Measurements from ENCODE around the gene SERPINB4.
"Not testable (repeated sequence)": the region's sequence is repeated elsewhere in the genome, so short reads cannot be mapped to it uniquely, and the experiment has no call there.

The SERPINB4 gene

DNA sequence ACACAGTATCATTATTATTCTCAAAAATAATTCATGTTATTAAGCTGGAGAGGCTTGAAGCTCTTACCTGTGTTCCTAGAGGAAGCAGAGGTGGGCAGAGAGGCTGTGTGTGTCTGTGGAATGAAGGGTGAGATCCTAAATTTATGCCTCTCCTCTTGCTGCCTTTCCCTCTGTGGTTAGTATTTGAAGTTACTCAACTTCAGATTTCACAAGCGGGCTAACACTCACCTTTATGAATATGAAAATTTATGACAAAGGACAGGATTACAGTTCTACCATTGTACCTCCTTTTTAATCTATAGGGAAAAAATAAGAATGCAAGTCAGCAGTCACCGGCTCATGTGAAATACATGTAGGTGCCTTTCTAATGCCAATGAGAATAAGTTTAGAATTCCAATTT is at the start of gene SERPINB4:
TSS of gene SERPINB4 (minus strand) at position 115 of the 400 bp plus-strand sequence. CDS start 679 bp downstream, outside the sequence.
- not testable (repeated sequence) for DNase-seq (ENCODE audit: insufficient read length, low spot score); FAIRE-seq

DNA sequence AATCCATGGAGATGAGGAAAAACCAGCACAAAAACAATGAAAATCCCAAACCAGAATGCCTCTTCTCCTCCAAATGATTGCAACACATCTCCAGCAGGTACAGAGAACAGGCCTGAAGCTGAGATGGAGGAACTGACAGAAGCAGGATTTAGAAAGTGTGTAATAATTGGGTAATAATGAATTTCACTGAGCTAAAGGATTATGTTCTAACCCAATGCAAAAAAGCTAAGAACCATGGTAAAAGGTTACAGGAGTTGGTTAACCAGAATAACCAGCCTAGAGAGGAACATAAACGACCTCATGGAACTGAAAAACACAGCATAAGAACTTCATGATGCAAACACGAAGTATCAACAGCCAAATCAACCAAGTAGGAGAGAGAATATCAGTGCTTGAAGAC is 45.0 kb upstream of the SERPINB4 start:
- FAIRE-seq, result peak; percentile 46
- DNase-seq (ENCODE audit: insufficient read length, low spot score), result no peak
- TF ChIP-seq, protein P1, sequence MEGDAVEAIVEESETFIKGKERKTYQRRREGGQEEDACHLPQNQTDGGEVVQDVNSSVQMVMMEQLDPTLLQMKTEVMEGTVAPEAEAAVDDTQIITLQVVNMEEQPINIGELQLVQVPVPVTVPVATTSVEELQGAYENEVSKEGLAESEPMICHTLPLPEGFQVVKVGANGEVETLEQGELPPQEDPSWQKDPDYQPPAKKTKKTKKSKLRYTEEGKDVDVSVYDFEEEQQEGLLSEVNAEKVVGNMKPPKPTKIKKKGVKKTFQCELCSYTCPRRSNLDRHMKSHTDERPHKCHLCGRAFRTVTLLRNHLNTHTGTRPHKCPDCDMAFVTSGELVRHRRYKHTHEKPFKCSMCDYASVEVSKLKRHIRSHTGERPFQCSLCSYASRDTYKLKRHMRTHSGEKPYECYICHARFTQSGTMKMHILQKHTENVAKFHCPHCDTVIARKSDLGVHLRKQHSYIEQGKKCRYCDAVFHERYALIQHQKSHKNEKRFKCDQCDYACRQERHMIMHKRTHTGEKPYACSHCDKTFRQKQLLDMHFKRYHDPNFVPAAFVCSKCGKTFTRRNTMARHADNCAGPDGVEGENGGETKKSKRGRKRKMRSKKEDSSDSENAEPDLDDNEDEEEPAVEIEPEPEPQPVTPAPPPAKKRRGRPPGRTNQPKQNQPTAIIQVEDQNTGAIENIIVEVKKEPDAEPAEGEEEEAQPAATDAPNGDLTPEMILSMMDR (IDR thresholded peaks at IDR 0.05; ENCODE audit: insufficient read depth, missing control alignments), result no peak

- DNase-seq (ENCODE audit: insufficient read length, low spot score), result no peak
- TF ChIP-seq, protein P1 (IDR thresholded peaks at IDR 0.05; ENCODE audit: insufficient read depth, missing control alignments), result no peak
- peak; percentile 87 for FAIRE-seq
Observed at GRCh38 chr18:63686871-63687270, 42.8 kb upstream of the SERPINB4 start.

DNA sequence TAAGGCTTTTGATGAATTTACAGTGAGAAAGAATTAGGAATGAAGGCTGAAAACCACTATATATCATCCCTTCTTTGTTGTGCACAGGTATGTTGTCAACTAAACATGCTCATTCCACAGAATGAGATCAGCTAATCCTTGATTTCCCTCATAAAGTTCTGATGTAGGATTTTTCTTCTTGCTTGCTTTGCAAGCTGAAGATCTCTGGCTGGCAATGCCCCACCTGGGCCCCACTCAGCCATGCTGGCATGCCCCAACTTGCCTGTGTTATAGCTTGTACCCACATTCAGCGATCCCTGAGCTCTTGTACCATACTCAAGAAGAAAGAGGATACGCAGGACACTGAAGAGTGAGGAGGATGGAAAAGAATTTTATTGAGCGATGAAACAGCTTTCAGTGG is 40.7 kb upstream of the SERPINB4 start:
- DNase-seq (ENCODE audit: insufficient read length, low spot score) (no peak), FAIRE-seq (no peak)
- TF ChIP-seq, protein P1 (IDR thresholded peaks at IDR 0.05; ENCODE audit: insufficient read depth, missing control alignments), result no peak

- TF ChIP-seq, protein P1 (IDR thresholded peaks at IDR 0.05; ENCODE audit: insufficient read depth, missing control alignments), result no peak
- FAIRE-seq, result no peak
- no peak for DNase-seq (ENCODE audit: insufficient read length, low spot score)
Observed at GRCh38 chr18:63683890-63684289, 39.8 kb upstream of the SERPINB4 start.

DNA sequence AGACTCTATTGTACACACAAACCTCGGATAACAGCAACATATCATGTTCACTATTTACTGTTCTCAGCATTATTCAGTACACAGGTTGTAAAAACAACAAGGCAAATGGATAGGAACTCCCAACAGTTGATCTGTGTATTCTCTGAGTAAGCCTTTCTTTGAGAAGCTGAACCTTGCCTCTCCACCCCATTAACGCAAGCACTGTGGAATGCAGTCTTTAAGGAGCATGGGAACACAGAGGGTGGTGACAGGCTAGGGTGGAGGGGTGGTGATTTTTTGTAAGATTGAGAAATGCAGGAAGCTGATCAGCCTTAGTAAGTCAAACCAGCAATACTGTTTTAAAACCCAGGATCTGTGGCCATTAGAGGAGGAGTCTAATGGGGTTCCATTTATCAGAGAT is 39.1 kb upstream of the SERPINB4 start:
- TF ChIP-seq, protein P1 (IDR thresholded peaks at IDR 0.05; ENCODE audit: insufficient read depth, missing control alignments), result no peak
- FAIRE-seq, result peak; percentile 78
- DNase-seq (ENCODE audit: insufficient read length, low spot score), result no peak

DNA sequence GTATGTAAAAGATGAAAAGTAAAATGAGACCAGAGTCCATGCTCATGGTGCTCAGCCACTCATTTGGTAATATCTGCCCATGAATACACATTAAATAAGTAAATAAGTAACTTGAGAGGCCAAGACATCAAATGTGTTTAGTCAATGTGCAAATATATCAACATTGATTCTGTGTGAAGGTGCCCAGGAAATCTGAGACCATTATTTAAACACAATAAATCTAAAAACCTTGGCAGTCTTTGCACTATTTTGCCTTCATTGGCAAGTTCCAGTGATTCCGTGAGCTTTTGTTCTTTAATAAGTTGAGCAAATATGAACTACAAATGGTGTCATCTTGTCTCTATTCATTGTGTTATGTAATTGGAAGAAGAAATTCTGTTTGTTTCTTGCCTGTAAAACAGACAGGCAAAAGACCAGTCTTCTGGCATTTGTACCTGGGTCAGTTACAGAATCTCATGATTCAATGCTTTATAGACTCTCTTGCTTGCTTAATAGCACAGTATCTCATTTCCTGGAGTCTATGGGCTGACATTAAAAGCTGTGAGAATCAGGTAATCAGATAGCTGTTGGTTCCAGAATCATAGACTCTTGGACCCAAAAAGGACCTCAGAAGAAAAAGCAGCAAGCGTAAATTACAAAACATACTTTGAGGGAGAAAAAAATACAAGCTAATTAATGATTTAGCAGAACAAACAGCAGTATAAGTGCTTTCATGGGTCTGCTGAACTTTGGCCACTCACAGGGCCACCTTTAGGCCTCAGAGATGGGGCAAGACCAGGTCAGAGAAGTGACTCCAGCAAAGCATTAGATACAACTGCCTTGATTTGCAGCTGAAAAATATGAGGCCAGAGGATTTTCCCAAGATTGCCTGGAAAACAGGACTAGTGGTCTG is 37.6 kb upstream of the SERPINB4 start:
- DNase-seq (ENCODE audit: insufficient read length, low spot score) (no peak), FAIRE-seq (no peak)
- TF ChIP-seq, protein P1 (IDR thresholded peaks at IDR 0.05; ENCODE audit: insufficient read depth, missing control alignments), result no peak
